ENCODE data around the gene ANKRD18B. TPM values are rescaled to one million over a fixed set of nuclear protein-coding genes. Genes with fewer than 3 reads are reported as not detected.
A peak's percentile ranks its signal among the peaks of the same experiment; 100 is the strongest.
"Not testable (repeated sequence)": the region's sequence is repeated elsewhere in the genome, so short reads cannot be mapped to it uniquely, and the experiment has no call there.

Gene ANKRD18B
- total RNA-seq, result under 1 TPM in 1 of 4 donors, not detected in 3; 0.28 TPM

DNA sequence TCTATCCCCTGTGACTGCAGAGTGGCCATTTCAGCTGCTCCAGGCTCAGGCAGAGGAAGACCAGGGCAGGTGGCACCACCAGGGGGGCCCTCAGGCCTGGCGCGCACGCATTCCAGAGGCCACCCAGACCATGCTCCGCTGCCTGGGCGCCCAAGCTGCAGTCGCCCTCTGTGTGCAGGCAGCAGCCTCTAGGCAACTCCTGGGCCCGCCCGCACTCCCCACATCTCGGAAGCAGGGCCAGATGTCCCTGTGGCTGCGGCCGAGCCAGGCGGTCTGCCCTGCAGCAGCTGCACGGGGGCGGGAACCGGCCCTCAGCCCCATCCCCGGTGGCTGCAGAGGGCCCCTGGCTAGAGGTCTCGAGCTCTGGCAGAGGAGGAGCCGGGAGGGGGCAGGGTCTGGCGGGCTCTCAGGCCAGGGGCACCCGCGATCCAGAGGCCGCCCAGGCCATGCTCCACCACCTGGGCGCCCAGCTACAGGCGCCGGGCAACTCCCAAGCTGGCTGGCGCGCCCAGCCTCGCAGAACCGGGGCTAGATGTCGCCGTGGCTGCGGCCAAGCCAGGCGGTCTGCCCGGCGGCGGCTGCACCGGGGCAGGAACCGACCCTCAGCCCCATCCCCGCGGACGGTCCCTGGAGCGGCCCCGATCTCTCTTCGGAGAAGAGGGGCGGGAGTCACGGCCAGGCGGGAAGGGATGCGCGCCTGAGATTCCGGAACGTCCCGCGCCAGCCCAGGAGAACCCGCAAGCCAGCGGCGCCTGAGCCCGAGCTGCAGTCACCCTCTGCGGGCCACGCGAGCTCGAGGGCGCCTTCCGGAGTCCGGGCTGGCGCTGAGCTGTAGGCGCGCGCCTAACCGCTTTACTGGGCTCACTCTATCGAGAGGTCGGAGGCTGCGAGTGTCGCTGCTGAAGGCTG, at the start of gene ANKRD18B:
TSS of gene ANKRD18B (plus strand) at position 855 of the 909 bp plus-strand sequence. CDS start 239 bp downstream, outside the sequence.
- Histone ChIP-seq H3K4me3 (peak within 1 kb of the TSS in 1 of 2 donors; percentile 13), H3K27me3 (peaks cover 0 to 43% of the 10 kb centered on the region in 2 donors)
- H3K36me3 ChIP-seq, result not testable (repeated sequence)

DNA sequence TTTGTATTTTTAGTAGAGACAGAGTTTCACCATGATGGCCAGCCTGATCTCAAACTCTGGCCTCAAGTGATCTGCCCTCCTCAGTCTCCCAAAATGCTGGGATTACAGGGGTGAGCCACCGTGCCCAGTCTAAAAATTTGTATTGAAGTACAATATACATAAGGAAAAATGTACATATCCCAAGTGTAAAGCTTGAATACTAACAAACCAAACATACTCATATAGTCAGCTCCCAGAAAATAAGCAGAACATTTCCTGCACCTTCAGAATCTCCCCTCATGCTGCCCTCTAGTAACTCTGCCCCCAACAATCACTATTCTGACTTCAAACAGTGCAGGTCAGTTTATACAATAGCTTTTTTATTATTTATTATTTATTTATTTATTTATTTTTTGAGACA, 48.7 kb upstream of the ANKRD18B start:
- TF ChIP-seq CTCF (IDR thresholded peaks at IDR 0.05), result no peak
- no peak for TF ChIP-seq POLR2A (IDR thresholded peaks at IDR 0.05)
- no peaks in the 10 kb centered on the region for H3K27me3 ChIP-seq
- H3K4me3 ChIP-seq, result no peak overlapping the region
- H3K9me3 ChIP-seq, result no peaks in the 10 kb centered on the region
- no peak for DNase-seq
- H3K36me3 ChIP-seq, result no peaks in the 10 kb centered on the region
- H3K4me1 ChIP-seq, result no peaks in the 10 kb centered on the region
- no peak overlapping the region for H3K27ac ChIP-seq
- intact Hi-C loops (cut with DNase I; ENCODE audit: low total_unique reads), result no loop called here

More for the DNA sequence above, at the start of gene ANKRD18B:
- intact Hi-C loops (cut with DNase I; ENCODE audit: low total_unique reads); H3K9me3 ChIP-seq; H3K4me1 ChIP-seq; DNase-seq; H3K27ac ChIP-seq: not testable (repeated sequence)

DNA sequence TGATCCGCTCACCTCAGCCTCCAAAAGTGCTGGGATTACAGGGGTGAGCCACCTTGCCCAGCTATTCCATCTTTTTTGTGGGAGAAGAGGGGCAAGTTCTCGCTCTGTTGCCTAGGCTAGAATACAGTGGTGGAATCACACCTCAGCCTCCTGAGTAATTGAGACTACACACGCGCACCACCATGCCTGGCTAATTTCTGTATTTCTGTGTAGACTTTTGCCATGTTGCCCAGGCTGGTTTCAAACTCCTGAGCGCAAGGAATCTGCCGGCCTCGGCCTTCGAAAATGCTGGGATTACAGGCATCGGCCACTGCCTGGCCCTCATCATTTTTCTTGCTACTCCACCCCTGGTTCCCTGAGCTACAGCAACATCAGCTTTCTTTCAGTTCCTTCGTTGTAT, 47.5 kb upstream of the ANKRD18B start:
- no peak for DNase-seq
- Histone ChIP-seq H3K4me1 (no peaks in the 10 kb centered on the region), H3K27me3 (no peaks in the 10 kb centered on the region), H3K27ac (no peak overlapping the region), H3K4me3 (no peak overlapping the region), H3K36me3 (no peaks in the 10 kb centered on the region), H3K9me3 (no peaks in the 10 kb centered on the region)
- TF ChIP-seq CTCF (IDR thresholded peaks at IDR 0.05), result no peak
- TF ChIP-seq POLR2A (IDR thresholded peaks at IDR 0.05), result no peak
- intact Hi-C loops (cut with DNase I; ENCODE audit: low total_unique reads), result no loop called here

GRCh38 chr9:33480106-33480505, 43.9 kb upstream of the ANKRD18B start:
- H3K4me3 ChIP-seq, result no peak overlapping the region
- no peaks in the 10 kb centered on the region for H3K36me3 ChIP-seq
- TF ChIP-seq CTCF (IDR thresholded peaks at IDR 0.05) (no peak), POLR2A (IDR thresholded peaks at IDR 0.05) (no peak)
- no peaks in the 10 kb centered on the region for H3K4me1 ChIP-seq
- H3K9me3 ChIP-seq, result no peaks in the 10 kb centered on the region
- H3K27ac ChIP-seq, result no peak overlapping the region
- H3K27me3 ChIP-seq, result no peaks in the 10 kb centered on the region
- intact Hi-C loops (cut with DNase I; ENCODE audit: low total_unique reads), result no loop called here
- DNase-seq, result no peak

DNA sequence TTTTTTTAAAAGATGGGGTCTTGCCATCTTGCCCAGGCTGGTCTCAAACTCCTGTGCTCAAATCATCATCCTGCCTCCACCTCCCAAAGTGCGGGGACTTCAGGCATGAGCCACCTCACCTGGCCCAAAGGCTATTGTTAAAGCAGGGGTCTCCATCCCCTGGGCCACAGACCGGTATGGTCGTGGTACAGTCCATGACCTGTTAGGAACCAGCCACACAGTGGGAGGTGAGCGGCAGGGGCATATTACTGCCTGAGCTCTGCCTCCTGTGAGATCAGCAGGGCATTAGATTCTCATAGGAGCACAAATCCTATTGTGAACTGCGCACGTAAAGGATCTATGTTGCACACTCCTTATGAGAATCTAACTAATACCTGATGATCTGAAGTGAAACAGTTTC, 43.1 kb upstream of the ANKRD18B start:
- Histone ChIP-seq H3K27ac (no peak overlapping the region), H3K4me3 (no peak overlapping the region), H3K4me1 (no peaks in the 10 kb centered on the region), H3K9me3 (no peaks in the 10 kb centered on the region), H3K27me3 (no peaks in the 10 kb centered on the region), H3K36me3 (no peaks in the 10 kb centered on the region)
- DNase-seq, result no peak
- intact Hi-C loops (cut with DNase I; ENCODE audit: low total_unique reads), result no loop called here
- no peak for TF ChIP-seq POLR2A (IDR thresholded peaks at IDR 0.05)
- TF ChIP-seq CTCF (IDR thresholded peaks at IDR 0.05), result no peak

DNA sequence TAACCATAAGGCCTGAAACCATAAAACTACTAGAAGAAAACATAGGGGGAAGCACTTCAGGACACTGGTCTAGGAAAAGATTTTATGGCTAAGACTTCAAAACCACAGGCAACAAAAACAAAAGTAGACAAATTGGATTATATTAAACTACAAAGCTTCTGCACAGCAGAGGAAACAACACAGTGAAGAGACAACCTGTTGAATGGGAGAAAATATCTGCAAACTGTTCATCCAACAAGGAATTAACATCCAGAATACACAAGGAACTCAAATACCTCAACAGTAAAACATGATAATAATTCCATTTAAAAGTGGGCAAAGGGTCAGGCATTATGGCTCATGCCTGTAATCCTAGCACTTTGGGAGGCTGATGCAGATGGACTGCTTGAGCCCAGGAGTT, 38.7 kb upstream of the ANKRD18B start:
- DNase-seq; H3K9me3 ChIP-seq; H3K27me3 ChIP-seq; H3K27ac ChIP-seq; H3K4me3 ChIP-seq; H3K36me3 ChIP-seq; intact Hi-C loops (cut with DNase I; ENCODE audit: low total_unique reads); H3K4me1 ChIP-seq: not testable (repeated sequence)
